Loucy (cell line): ENCODE measurements around the gene CYP21A2.

Source experiments
- CTCF ChIP-seq: fragments of 200-600 bp; sonication (generic); conservative IDR thresholded peaks from 2 replicates; pipeline ENCODE4 v1.5.1; 2014; ENCODE audit warnings: mild to moderate bottlenecking, antibody characterized with exemption, low read length
- EZH2phosphoT487 ChIP-seq: fragments of 200-600 bp; IDR thresholded peaks from 2 replicates; pipeline ENCODE4 v1.6.1; 2018; ENCODE audit warnings: antibody characterized with exemption, mild to moderate bottlenecking, moderate library complexity, borderline replicate concordance

GRCh38 chr6:32070814-32071543 is 32.8 kb downstream of the CYP21A2 start:
- TF ChIP-seq CTCF (no peak), EZH2phosphoT487 (no peak)
